Pancreas (tissue), 10 donors: Measurements from ENCODE around the gene PIP4K2A. TPM values are rescaled to one million over a fixed set of nuclear protein-coding genes. Genes with fewer than 3 reads are reported as not detected.
A peak's percentile ranks its signal among the peaks of the same experiment; 100 is the strongest.

ENCODE experiments used
- ATAC-seq, 4 donors: fragments of 200-7000 bp; cut with Tn5 transposase; one replicate each; pipeline versions ENCODE4 v1.8.0 to v1.9.1; 2020; ENCODE audit warnings: mild to moderate bottlenecking in 4 of 4, moderate library complexity in 4 of 4
- DNase-seq, 6 donors: peaks; one replicate each; pipeline ENCODE4 v3.0.0-alpha.2; 2020
- FAIRE-seq: peaks from 2 replicates; lab custom pipeline; 2012; peaks lifted over from hg19 to GRCh38; lab: Jason Lieb, UNC
- H3K27ac ChIP-seq, 4 donors: fragments of 200-600 bp; sonication (generic); 1 replicate in 3 of 4; 2 replicates in 1 of 4; pipeline versions ENCODE4 v1.5.0 to v1.8.0; 2020
- H3K27me3 ChIP-seq, 4 donors: fragments of 200-600 bp; one replicate each; pipeline ENCODE4 v1.8.0; 2021
- H3K36me3 ChIP-seq, 3 donors: fragments of 200-600 bp; sonication (generic) in 1 of 3; one replicate each; pipeline versions ENCODE4 v1.5.0 to v1.8.0; 2020 to 2021
- H3K4me1 ChIP-seq, 3 donors: fragments of 200-600 bp; one replicate each; pipeline ENCODE4 v1.8.0; 2021
- H3K4me3 ChIP-seq, 4 donors: fragments of 200-600 bp; sonication (generic) in 2 of 4; one replicate each; pipeline versions ENCODE4 v1.5.0 to v1.8.0; 2020 to 2021
- H3K9me3 ChIP-seq, 4 donors: fragments of 200-600 bp; one replicate each; pipeline ENCODE4 v1.8.0; 2021
- WGBS, 2 donors: extraction: QIAGEN DNeasy Blood & Tissue Kit; methylation state at CpG; one replicate each; pipeline ENCODE4 v1.1.7; 2013; 5-methylcytosine and 5-hydroxymethylcytosine counted together
- intact Hi-C, 3 donors: fragments of 100-400 bp; cut with DNase I; formaldehyde crosslinking; loops; one replicate each; pipeline versions ENCODE4 v1.11.1 to v1.14.2; 2022
- polyA plus RNA-seq, 2 donors: library from polyadenylated mRNA; stranded (reverse); fragments of 200-250 nt; gene quantifications; one replicate each; pipeline ENCODE4 v1.2.3, GENCODE V29; 2013
- total RNA-seq, 6 donors: library from RNA; stranded (reverse); fragmentation: NEBNext Ultra II Directional in 4 of 6; extraction: Animal tissue kit (Norgen Biotek cat#: 25700) in 4 of 6; gene quantifications; one replicate each; pipeline versions ENCODE4 v1.2.1 to v1.2.4, GENCODE V29; 2021 to 2023
- TF ChIP-seq, protein P1 (sequence below), 4 donors: fragments of 200-600 bp; sonication (generic) in 3 of 4; IDR thresholded peaks; one replicate each; pipeline versions ENCODE4 v1.5.0 to v1.8.0; 2021; ENCODE audit warnings: antibody characterized with exemption in 4 of 4
- donor health status: healthy with polysubstance abuse.
- donor health status: DM: no; HTN: no; CAD: no; lungs with moderate emphysema.
- donor health status: DM: no; HTN: no; CAD: no.
- donor health status: control.
- donor health status: control.
- donor health status: Bipolar disorder and iron deficiency.
- donor health status: DM: yes; HTN: yes; CAD: no.
- donor health status: DM: no; HTN: no; CAD: no.
- donor health status: DM: no; HTN: no; CAD: no.
- donor health status: DM: yes; HTN: yes; CAD: no.

Gene PIP4K2A
- total and polyA plus RNA-seq, 8 donors = 3.6 to 17.8 (median 6.7) TPM

DNA sequence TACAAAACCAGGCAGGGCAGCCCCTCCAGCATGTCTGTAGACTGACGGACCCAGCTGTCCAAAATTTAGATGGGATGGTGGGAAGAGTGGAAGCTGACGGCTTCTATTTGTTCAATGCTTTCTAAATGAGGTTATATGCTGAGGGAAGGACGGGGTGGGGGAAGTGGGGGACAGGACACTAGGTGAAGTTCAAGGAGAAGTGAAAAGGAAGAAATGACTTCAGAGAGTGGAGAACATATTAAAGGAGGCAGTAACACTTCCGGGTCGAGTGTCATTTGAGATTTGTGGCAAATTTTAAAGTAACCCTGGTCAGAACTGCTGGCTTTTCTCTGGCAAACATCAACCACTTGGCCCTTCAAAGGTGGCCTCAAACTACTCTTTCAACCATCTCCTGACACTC is 9.4 kb downstream of the PIP4K2A start:
- TF ChIP-seq, protein P1, sequence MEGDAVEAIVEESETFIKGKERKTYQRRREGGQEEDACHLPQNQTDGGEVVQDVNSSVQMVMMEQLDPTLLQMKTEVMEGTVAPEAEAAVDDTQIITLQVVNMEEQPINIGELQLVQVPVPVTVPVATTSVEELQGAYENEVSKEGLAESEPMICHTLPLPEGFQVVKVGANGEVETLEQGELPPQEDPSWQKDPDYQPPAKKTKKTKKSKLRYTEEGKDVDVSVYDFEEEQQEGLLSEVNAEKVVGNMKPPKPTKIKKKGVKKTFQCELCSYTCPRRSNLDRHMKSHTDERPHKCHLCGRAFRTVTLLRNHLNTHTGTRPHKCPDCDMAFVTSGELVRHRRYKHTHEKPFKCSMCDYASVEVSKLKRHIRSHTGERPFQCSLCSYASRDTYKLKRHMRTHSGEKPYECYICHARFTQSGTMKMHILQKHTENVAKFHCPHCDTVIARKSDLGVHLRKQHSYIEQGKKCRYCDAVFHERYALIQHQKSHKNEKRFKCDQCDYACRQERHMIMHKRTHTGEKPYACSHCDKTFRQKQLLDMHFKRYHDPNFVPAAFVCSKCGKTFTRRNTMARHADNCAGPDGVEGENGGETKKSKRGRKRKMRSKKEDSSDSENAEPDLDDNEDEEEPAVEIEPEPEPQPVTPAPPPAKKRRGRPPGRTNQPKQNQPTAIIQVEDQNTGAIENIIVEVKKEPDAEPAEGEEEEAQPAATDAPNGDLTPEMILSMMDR (IDR thresholded peaks at IDR 0.05) = no peak
- Histone ChIP-seq H3K4me1 (peaks cover 0 to 16% (median 5%) of the 10 kb centered on the region in 3 donors), H3K36me3 (no peaks in the 10 kb centered on the region), H3K9me3 (no peaks in the 10 kb centered on the region), H3K4me3 (no peak overlapping the region), H3K27ac (no peak overlapping the region), H3K27me3 (no peaks in the 10 kb centered on the region)
- FAIRE-seq (no peak), DNase-seq (no peak), ATAC-seq (no peak)
- intact Hi-C loops = no loop called here
- WGBS, 2 donors = 80 to 92% methylated on average over 5 of the region's 5 CpGs

DNA sequence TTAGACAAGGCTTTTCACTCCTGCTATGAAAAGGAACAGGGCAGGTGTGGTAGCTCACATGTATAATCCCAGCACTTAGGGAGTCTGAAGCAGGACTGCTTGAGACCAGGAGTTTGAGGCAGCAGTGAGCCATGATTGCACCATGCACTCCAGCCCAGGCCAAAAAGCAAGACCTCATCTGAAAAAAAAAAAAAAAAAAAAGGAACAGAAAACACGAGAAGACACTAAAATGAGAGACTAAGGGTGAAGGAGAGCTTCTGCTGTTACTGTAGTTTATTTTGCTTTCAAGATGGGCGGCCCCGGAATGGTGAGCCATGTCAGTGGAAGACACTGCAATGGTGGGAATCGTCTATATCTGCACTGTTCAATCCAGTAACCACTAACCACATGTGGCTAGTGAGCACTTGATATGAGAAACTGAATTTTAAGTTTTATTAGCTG is 9.9 kb downstream of the PIP4K2A start:
- WGBS, 2 donors = 84 to 87% methylated on average over 4 of the region's 4 CpGs
- no peak for FAIRE-seq

DNA sequence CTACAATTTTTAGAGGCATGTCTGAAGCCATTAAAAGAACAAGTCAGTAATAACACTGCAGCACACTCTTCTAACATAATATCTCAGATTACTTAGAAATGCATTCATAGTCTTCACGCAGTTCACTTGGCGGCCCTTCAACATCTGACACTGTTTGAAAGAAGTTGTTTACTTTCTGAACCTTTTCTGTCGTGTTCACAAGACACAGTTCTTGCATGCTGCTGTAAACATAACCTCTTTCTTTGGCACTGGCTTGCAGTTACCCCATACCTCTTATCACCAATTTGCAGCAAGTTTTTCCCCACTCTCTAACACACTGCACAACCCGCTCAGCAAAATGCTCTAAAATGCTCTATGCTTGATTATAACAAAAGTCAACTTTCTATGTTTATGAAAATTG is 12.0 kb downstream of the PIP4K2A start:
- ATAC-seq = peak in 3 of 4 donors; percentile 24 to 74 (median 42)
- Histone ChIP-seq H3K27me3 (no peaks in the 10 kb centered on the region), H3K4me1 (peaks cover 0 to 20% (median 5%) of the 10 kb centered on the region in 3 donors), H3K4me3 (no peak overlapping the region), H3K36me3 (no peaks in the 10 kb centered on the region), H3K27ac (no peak overlapping the region), H3K9me3 (no peaks in the 10 kb centered on the region)
- intact Hi-C loops = no loop called here
- DNase-seq = no peak
- TF ChIP-seq, protein P1 (IDR thresholded peaks at IDR 0.05) = no peak
- no peak for FAIRE-seq
- WGBS, 2 donors = 34% methylated on average over 4 of the region's 4 CpGs

More for the DNA sequence above, 9.9 kb downstream of the PIP4K2A start:
- intact Hi-C loops = no loop called here
- TF ChIP-seq, protein P1 (IDR thresholded peaks at IDR 0.05) = no peak
- Histone ChIP-seq H3K27ac (no peak overlapping the region), H3K9me3 (no peaks in the 10 kb centered on the region), H3K36me3 (no peaks in the 10 kb centered on the region), H3K27me3 (no peaks in the 10 kb centered on the region), H3K4me3 (no peak overlapping the region), H3K4me1 (peaks cover 0 to 20% (median 5%) of the 10 kb centered on the region in 3 donors)
- ATAC-seq (peak in 2 of 4 donors; percentile 17 to 29), DNase-seq (no peak)

DNA sequence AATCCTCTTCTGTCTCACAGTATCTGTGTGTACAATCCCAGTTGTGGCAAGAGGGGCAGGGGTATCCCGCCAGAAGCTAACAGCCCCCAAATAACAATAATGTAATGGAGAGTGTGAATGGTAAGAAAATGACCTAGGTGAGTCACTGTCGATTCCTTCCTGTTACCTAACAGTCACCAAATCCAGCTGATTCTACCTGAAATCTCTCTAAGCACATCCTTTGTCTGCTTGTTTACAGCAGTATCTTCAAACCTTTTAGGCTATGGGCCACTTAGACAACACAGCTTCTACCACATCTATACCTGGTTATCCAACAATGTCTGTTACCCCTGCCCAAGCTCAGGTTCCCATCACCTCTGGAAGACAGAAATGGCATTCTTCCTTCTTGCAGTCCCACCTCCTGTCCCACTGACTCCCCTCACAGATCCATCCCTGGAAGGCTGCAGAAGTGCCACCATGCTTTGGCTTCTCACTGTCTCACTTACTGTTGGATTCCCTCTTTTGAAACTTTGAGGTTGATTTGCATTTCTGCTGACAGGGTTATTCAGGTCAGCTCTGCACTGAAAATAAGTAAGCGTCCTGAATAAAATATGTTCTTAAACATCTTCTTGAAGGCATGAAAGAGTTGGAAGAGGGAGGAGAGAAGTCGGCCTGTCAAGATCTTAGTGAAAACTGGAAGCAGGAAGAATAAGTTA is 13.1 kb downstream of the PIP4K2A start:
- Histone ChIP-seq H3K36me3 (no peaks in the 10 kb centered on the region), H3K4me3 (no peak overlapping the region), H3K27ac (no peak overlapping the region), H3K9me3 (no peaks in the 10 kb centered on the region), H3K4me1 (peaks cover 0 to 24% (median 5%) of the 10 kb centered on the region in 3 donors), H3K27me3 (no peaks in the 10 kb centered on the region)
- FAIRE-seq = no peak
- TF ChIP-seq, protein P1 (IDR thresholded peaks at IDR 0.05) = no peak
- intact Hi-C loops = no loop called here
- no peak for ATAC-seq
- WGBS, 2 donors = 94 to 97% methylated on average over 4 of the region's 4 CpGs
- no peak for DNase-seq

DNA sequence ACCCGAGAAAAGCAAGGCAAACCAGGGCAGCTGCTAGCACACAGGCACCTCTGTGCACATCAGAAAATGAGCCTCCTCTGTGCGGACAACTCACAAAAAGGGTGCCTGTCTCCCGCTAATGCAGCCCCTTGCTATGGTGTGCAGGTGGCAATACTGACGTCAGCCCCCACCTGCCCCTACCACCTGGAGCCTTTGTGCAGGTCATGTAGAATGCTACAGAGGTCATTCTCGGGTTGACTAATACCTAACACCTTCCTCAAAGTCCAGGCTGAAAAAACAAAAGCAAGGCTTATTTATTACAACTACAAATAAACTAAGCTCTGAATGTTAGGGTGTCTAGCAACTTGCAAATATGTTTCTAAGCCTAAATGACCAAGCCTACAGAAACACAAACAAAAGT is 13.9 kb downstream of the PIP4K2A start:
- Histone ChIP-seq H3K4me1 (peaks cover 0 to 24% (median 5%) of the 10 kb centered on the region in 3 donors), H3K27me3 (no peaks in the 10 kb centered on the region), H3K9me3 (no peaks in the 10 kb centered on the region), H3K27ac (no peak overlapping the region), H3K36me3 (no peaks in the 10 kb centered on the region), H3K4me3 (no peak overlapping the region)
- DNase-seq (no peak), FAIRE-seq (no peak), ATAC-seq (no peak)
- intact Hi-C loops = no loop called here
- WGBS, 2 donors = 75 to 81% methylated on average over 5 of the region's 5 CpGs
- TF ChIP-seq, protein P1 (IDR thresholded peaks at IDR 0.05) = no peak
